NK-92 (cell line): Measurements from ENCODE around the gene PCSK9.
"Not testable (repeated sequence)": the region's sequence is repeated elsewhere in the genome, so short reads cannot be mapped to it uniquely, and the experiment has no call there.

Experiments used
- DNase-seq: peaks from one replicate; lab custom pipeline; 2025; ENCODE audit not compliant: unreplicated experiment; lab: John Stamatoyannopoulos, UW

The PCSK9 gene

DNA sequence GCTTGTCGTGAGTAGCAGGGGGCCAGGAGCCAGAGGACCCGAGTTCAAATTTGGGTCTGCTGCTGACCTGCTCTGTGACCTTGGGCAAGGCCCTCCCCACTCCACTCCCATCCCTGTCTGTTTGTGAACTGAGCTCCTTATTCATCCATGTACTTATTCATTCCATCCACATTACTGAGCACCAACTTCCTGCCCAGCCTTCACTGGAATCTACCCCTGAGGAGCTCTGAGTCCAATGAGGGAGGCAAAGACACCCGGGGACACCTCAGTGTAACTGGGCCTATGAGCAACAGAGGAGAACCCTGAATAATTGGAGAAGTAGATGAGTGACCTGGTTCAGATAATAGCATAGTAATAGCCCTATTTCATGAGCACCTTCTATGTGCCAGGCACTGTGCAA, 31.7 kb upstream of the PCSK9 start:
- no peak for DNase-seq

DNA sequence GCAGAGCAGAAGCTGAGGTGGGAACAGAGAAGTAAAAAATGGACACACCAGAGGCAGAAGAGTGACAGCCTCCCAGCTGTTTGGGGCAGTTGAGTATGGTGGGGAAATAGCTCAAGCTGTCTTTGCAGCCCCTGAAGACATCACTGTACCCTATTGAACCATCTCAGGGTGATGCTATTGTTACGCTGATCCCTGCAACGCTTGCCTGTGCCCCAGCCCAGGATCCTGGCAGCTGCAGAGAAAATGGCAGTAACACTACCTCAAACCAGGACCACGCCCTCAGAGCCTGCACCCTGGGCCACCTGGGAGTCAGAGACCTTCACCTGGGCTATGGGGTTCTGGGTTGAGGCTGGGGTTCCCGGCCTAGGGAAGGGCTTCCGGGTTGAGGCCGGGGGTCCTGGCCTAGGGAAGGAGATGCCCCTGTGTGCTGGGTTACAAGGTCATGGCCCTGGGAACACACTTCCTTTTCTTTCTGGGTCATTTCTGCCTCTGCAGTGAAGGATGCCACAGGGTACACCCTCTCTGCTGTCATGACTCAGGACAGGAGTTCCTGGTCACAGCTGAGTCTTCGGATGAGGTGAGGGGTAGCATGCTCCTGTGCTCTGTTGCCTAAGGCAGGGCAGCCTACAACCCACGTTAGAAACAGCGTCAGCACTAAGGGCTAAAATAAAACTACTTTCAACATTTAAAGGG, 29.0 kb upstream of the PCSK9 start:
- DNase-seq, result no peak

DNA sequence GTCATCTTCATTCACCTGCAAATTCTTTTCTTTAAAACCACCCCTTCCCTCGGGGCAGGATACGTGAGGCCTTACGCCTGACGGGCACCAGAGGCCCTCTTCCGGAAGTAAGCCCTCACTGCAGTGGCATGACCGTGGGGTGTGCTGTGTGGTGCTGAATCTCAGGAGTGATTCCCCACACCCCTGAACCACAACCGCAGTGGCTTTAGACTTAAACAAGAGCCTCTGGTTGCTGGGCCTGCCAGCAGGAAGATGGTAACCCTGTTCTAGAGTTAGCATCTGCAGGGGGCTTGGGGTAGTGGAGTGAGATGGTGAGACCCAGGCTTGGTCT, 28.5 kb upstream of the PCSK9 start:
- no peak for DNase-seq

DNA sequence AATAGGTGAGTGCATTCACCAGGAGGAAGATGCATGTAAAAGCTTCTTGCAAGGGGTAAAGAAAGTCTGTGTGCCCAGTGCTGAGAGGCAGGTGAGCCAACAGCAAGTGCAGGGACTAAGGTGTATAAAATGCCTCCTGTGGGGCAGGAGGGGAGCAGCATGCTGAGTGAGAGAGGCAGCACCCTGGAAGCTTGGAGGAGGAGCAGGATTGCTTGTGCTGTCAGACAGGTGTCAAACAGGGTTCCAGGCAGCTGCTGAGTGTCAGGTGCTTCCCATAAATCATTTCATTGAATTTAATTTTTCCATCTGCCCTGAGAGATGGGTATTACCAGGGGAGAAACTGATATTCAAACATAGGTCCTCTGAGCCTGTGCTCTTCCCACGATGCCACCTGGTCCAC, 26.7 kb upstream of the PCSK9 start:
- no peak for DNase-seq

DNA sequence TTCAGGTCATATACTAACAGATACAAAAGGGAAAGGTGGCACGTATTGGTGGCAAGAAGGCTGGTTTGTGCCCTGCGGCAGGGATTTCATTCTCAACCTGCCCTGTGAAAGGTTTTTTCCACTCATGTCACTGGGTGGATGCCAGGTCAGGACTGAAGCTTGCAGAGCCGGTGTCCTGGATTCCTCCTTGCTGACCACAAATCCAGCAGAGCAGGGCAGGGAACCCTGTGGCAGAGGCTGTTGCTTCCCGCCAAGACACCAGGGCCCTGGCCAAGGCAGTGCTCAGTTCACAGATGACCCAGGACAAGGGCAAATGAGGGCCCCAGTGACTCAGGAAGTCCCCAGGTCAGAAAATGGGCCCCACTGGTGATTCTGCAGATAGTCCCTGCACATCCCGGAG, 24.2 kb upstream of the PCSK9 start:
- DNase-seq, result no peak

DNA sequence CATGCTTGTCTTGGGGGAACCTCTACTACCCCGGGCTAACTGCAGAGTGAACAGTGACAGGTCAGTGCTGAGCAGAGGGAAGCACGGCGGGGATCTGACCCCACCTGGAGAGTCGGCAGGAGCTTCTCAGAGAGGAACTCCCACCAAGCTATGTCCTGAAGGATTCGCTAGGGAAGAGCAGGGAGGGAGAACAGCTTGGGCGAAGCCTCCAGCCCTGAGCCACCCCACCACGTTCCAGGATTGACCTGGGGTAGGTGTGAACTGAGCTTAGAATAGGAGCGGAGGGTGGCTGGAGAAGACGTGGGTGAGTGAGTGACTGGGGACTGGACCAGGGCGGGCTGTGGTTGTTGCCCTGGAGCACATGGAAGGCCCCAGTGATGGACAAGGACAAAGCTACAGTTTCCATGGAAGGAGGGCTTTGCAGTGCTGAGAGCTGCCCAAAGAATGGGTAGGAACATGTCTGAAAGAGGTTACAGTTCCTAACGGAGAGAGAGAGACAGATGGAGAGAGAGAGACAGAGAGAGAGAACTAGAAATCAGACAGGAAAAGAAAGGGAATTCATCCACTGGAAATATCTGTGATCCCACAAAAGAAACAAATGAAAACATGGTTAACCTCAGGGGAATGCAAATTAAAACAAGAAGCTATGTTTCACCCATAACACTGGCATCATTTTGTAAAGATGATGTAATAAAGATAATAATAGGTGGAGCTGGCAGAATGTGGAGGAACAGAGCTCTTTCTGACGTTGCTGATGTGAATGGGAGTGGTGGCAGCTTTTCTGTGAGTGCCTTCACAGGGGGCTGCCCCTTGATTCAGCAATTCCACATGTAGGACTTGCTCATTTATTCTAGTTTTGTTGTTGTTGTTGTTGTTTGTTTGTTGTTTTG, 23.4 kb upstream of the PCSK9 start:
- no peak for DNase-seq

DNA sequence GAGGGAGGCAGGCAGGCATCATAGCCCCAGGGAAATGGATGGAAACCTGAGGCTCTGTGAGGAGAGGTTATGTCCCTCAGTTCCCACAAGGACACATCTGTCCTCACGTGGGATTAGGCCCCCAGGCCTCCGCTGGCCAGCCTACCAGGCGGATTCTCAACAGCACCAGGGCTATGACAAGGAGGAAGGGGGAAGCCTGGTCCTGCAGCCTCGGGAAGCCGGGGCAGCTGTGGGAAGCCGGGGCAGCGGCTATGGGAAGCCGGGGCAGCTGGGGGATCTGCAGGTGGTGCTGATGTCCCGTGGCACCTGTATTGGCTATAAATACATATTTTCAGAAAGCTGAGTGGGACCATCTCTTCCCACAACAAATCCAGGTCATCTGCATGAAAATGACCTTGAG, 21.0 kb upstream of the PCSK9 start:
- no peak for DNase-seq

DNA sequence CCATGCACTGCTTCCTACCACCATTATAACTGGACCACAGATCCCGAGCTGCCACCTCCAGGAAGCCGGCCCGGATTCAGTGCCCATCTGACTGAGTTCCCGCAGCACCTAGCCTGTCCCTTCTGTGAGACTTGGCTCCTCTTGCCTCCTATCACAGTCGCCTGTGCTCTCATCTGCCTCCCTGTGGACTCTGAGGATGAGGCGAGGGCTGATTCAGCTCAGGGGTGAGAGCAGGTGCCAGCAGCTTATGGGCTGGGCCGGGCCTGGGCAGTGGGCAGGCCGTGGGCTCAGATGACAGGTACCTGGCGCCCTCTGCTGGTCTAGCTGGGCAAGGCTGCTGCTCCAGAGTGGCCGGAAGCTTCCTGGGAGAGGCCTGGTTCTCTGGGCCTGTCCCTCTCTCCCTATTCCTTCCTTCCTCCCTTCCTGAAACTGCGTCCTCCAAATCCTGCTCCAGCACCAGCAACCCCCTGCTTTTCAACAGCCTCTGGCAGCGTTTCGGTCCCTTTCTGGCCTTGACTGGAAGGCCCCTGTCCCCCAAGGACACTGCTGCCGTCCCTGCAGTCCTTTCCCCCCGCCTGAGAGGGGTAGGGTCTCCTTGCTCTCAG, 17.3 kb upstream of the PCSK9 start:
- no peak for DNase-seq

DNA sequence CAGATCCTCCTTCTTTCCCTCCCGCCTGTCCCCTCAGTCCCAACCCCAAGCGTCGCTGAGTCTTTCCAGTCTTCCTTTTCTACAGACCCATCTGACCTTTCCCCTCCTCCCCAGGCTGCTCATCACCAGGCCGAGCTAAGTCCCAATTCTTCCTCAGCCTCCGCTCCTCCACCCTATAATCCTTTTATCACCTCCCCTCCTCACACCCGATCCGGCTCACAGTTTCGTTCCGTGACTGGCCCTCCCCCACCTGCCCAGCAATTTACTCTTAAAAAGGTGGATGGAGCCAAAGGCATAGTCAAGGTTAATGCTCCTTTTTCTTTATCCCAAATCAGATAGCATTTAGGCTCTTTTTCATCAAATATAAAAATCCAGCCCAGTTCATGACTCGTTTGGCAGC, 15.2 kb upstream of the PCSK9 start:
- DNase-seq, result not testable (repeated sequence)

DNA sequence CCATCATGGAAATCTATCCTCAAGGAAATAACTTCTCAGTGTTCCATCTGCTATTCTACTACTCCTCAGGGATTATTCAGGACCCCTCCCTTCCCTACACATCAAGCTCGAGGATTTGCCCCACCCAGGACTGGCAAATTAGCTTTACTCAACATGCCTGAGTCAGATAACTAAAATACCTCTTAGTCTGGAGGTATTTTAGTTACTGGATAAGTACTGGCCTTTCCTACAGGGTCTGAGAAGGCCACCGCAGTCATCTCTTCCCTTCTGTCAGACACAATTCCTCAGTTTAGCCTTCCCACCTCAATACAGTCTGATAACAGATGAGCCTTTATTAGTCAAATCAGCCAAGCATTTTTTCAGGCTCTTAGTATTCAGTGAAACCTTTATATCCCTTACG, 12.7 kb upstream of the PCSK9 start:
- DNase-seq, result not testable (repeated sequence)

DNA sequence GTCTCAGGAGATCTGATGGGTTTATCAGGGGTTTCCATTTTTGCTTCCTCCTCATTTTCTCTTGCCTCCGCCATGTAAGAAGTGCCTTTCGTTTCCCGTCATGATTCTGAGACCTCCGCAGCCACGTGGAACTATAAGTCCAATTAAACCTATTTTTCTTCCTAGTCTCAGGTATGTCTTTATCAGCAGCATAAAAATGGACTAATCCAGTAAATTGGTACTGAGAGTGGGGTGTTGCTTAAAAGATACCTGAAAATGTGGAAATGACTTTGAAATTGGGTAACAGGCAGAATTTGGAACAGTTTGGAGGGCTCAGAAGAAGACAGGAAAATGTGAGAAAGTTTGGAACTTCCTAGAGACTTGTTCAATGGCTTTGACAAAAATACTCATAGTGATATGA, 8.2 kb upstream of the PCSK9 start:
- not testable (repeated sequence) for DNase-seq

DNA sequence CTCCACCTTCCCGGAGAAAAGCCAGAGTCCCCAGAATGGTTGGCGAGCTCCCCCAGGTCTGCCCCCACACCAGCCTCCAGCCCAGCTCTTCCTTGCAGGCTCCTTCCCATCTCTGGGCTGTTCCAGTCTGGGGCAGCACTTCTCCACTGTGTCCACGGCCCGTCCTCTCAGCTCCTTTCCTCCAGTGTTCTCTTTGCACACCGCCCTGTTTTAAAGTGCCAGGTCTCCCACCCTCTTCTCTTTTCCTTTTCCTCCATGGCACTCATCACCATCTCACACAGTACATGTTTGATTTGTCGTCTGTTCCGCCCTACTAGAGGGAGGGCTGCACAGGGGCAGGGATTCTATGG, 6.1 kb upstream of the PCSK9 start:
- DNase-seq, result no peak

DNA sequence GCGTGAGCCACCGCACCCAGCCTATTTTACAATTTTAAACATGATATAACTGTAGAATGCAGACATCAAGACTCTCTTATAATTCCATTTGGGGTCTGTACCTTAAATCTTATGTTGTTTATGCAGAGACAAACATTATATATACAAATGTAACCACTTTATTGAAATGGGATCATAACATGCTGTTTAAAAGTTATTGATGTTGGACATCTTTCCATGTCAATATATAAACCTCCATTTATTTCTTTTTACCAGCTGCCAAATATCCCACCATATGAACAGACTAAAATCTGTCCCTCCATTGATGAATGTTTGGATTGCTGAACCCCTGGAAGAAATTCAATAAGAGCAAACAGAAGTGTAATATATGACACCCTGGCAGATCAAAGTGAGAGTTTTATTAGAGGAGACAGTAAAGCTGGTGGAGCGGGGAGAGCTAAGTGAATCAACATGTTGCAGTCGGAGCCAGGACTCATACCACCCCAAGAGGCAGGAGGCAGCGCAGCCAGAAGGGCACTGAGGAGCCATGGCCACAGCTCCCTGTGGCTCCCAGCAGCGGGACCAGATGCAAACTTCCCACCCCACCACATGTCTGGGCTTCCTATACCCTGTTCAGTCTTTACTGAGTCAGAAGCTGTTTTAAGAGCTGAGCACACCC, 4.7 kb upstream of the PCSK9 start:
- DNase-seq, result no peak

DNA sequence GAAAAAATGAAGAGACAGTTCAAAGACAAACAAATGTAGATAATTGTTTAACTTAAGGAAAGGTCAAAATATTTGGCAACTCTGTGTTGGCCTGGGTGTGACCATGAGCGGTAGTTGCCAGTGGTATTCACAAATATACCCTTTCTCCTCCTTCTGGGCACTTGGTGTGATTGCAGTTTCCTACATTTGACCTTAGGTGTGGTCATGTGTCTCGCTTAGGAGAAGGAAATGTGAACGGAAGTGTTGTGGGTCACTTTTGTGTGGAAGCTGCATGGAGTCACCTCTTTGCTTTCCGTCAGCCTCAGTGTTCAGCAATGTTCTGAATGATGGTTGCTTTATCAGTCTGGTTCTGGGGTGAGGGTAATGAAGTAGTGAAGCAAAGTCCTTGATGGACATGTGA, 3.4 kb upstream of the PCSK9 start:
- no peak for DNase-seq

DNA sequence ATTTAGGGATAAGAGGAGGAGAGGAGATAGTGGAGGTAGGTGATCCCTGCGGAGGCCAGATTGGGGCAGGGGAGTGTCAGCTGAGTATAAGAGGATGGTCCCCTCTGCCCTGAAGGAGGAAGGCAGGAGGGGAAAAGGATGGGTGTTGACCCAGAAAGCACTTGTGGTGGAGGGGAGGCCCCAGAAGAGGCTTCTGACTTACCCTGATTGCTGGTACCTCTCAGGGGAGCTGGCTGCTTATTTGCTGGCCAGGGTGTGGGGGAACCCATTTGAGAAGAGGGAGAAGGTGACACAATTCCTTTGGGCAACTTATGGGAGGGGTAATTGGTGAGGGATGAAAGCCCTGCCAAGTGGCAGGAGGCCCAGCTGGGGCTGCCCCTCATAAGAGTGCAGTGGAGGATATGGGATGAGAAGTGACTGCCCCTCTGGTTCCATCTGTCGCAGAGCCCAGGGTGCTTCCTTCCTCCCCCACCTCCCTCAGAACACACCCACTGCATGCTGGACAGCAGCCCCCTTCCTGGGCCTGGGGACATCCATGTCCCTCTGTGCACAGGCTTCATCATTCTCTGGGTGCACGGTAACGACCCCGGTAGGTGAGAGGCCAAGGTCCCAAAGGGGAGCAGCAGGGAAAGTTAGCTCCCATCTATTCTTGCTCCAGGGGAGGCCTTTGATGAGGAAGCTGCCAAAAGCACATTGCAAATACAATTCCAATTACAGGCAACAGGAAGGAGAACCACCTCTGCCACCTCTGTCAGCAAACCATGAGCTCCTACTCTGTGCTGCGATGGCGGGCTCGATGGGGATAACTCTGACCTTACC, 1.4 kb upstream of the PCSK9 start:
- no peak for DNase-seq

DNA sequence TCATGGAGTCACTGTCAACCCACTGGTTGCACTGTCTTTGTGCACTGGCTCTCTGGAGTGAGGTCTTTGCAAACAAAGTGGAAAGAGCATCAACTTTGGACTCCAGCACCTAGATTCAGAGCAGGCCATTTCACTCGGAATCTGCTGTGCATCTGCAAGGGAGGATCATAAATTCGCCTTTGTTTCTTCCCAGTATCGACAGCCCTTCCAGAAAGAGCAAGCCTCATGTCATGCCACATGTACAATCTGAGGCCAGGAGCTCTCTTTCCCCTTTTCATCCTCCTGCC, 853 bp upstream of the PCSK9 start:
- DNase-seq, result no peak

DNA sequence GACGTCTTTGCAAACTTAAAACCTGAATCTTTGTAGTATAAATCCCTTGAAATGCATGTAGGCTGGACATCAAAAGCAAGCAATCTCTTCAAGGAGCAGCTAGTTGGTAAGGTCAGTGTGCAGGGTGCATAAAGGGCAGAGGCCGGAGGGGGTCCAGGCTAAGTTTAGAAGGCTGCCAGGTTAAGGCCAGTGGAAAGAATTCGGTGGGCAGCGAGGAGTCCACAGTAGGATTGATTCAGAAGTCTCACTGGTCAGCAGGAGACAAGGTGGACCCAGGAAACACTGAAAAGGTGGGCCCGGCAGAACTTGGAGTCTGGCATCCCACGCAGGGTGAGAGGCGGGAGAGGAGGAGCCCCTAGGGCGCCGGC, 390 bp upstream of the PCSK9 start:
- DNase-seq, result no peak

DNA sequence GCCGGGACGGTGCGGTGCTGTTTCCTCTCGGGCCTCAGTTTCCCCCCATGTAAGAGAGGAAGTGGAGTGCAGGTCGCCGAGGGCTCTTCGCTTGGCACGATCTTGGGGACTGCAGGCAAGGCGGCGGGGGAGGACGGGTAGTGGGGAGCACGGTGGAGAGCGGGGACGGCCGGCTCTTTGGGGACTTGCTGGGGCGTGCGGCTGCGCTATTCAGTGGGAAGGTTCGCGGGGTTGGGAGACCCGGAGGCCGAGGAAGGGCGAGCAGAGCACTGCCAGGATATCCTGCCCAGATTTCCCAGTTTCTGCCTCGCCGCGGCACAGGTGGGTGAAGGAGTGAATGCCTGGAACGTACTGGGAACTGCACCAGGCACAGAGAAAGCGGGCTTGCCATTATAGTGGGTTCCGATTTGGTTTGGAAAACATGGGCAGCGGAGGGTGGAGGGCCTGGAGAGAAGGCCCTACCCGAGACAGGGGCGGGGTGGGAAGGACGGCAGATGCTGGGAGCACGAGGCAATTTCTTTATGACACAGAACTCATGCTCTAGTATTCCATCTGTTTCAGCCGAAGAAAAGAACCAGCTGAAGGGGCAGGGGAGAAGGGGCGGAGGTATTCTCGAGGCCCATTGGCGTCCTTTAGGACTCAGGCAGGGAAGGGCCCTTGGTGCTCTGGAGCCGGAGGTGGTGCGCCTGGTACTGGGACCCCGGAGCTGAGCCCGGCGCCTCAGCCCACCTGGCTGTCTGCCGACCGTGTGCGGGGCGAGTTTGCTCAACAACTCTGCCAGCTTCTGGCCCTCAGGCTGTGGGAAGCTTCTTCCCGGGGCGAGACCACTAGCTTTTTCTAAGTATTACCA, 960 bp downstream of the PCSK9 start:
- DNase-seq, result no peak

DNA sequence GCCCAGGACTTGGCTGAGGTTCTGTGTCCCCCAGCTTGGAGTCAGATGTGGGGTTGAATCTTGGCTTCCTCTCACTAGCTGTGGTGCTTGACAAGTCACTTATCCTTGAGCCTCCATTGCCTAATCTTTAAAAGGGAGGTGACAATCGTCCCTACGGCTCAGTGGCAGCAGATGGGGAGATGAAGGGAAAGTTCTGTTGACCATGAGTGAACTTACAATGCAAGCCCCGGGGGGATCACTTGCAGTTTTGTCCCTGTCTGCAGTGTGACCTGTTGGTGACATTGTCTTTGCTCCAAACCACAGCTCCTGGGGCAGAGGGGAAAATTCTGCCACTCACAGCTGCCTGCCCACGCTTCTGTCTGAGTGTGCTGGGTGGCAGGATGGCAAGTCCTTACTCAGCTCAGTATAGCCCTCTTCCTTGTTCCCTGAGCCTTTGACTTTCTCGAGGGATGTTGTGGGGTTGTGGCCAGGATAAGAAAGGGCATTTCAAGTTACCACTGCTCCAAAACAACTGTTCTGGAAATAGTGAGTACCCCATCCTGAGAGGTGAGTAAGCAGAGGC, 1.7 kb downstream of the PCSK9 start:
- DNase-seq, result no peak

DNA sequence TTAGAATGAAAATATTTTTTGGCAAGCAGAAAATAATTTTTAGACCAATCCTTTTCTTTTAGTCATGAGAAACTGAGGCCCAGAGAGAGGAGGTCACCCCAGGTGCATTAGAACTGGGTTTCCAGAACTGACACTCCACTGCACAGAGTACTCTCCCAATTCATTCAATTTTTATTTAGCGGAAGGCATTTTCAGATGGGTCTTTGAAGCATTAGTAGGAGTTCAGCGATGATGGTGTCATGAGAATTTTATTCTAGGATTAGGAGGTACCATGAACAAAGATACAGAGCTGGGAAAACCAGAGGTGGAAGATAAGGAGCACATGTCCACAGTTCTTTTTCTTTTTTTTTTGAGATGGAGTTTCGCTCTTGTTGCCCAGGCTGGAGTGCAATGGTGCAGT, 2.3 kb downstream of the PCSK9 start:
- DNase-seq, result no peak
